ENCODE measurements around the gene FAM89B.

FAM89B gene

DNA sequence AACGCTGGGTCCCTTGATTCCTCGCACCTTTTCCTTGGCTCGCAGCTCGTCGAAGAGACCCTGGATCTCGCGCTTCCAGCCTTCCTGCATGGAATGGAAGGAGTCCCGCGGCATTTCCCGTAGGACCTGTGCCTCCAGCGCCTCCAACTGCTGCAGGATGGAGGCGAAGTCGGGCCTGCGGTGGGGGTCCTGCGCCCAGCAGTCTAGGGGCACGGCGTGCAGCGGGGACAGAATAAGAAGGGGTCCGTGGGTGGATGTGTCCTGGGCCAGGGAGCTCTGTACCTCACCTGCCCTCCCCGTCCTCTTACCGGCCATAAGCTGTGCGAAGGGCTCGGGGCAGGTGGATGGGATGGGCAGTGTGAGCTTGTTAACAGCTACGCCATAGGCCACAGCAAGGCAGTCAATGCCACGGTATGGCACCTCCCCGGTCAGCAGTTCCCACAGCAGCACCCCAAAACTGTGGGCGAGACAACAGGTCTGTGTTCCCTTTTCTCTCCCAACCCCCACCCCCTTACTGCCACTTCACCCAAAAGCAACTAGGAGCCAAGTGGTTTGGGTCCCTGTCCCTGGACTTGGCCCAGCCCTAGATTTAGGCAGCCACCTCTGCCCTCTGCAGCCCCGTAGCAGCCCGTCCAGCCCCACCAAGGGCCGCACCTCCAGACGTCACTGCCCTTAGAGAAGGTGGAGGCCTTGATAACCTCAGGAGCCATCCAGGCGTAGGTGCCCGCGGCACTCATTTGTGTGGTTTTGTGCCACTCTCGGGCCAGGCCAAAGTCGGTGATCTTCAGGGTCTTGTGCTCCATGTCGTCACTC is 35.5 kb downstream of the FAM89B start:
- no peak for DNase-seq (ENCODE audit: extremely low spot score)
- ChIA-PET CTCF (no interaction called here), POLR2A (no interaction called here)
- no peak for TF ChIP-seq SP1 (IDR thresholded peaks at IDR 0.05)
- no peak for TF ChIP-seq ZNF384 (IDR thresholded peaks at IDR 0.05)
- TF ChIP-seq SUZ12 (IDR thresholded peaks at IDR 0.05) = no peak
- TF ChIP-seq BHLHE40 (IDR thresholded peaks at IDR 0.05; ENCODE audit: borderline replicate concordance) = no peak
- no peak for TF ChIP-seq ELF4 (IDR thresholded peaks at IDR 0.05)
- TF ChIP-seq FOXM1 (IDR thresholded peaks at IDR 0.05; ENCODE audit: borderline replicate concordance) = no peak

DNA sequence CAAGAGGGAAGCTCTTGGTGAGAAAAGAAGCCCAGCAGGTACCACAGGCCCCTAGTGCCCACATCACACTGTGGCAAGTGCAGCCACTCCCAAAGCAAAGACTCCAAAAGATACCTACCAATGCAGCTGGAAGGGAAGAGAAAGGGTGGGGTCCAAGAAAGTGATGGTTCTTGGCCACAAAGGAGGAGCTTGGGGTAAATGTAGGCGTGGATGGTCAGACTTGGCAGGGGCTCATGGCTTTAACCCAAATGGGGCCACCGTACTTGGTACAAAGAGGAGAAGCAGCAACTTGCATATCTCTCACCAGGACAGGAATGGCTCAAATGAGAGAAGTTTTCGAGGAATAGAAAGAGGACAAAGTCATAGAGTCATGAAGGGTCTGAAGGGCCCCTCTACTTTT is 36.9 kb downstream of the FAM89B start:
- DNase-seq (ENCODE audit: extremely low spot score) = no peak
- no peak for TF ChIP-seq FOXA1 (IDR thresholded peaks at IDR 0.05)
- no peak for TF ChIP-seq BHLHE40 (IDR thresholded peaks at IDR 0.05; ENCODE audit: borderline replicate concordance)
- no peak for TF ChIP-seq HDGF (IDR thresholded peaks at IDR 0.05; ENCODE audit: borderline replicate concordance)
- TF ChIP-seq SP1 (IDR thresholded peaks at IDR 0.05) = no peak
- TF ChIP-seq FOXK2 (IDR thresholded peaks at IDR 0.05) = no peak
- no peak for TF ChIP-seq LEF1 (IDR thresholded peaks at IDR 0.05; ENCODE audit: borderline replicate concordance)
- CTCF ChIA-PET = no interaction called here
- POLR2A ChIA-PET = no interaction called here

DNA sequence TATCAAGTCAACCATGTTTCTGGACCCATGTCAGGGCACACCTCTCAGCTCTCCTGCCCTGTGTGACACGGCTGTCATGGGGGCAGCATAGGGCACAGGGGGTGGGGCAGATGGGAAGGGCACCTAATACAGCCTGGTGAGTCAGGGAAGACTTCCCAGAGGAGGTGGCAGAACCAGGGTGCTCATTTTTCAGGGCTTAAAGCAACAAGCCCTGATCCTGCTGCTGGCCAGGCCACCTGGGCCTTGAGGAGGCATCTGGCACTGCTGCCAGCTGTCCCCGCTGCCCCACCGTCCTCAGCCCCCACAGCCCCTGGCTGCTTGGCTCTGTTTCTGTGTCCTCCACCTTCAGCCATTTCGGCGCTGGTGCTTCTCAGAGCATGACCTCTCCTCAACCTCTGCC is 37.3 kb downstream of the FAM89B start:
- CTCF ChIA-PET = no interaction called here
- TF ChIP-seq SP1 (IDR thresholded peaks at IDR 0.05) = no peak
- no peak for DNase-seq (ENCODE audit: extremely low spot score)
- POLR2A ChIA-PET = no interaction called here

DNA sequence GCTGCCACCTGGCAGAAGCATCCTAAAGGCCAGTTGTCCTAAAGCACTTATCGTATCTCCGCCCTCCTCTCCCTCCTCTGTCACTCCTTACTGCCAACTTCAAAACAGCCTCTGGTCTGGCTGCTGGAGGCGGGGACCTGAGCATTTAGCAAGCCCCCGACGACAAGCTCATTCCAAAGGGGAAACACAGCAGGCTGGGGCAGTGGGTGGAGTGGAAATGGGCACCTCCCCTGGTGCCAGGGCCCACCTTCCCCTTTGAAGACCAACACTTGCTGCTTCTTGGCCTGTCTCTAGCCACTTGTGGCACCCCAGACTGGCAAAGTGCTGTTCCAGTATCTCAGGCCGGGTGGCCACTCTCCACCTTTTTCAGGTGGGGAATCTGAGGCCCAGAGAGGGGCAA is 38.1 kb downstream of the FAM89B start:
- POLR2A ChIA-PET = interaction anchor here (1.0 to 1.1 kb wide), 2 partner anchors 27 to 223 kb away, joined by 3 read pairs; partner anchors contain the start of genes FRMD8 and SIPA1
- no peak for TF ChIP-seq ZNF384 (IDR thresholded peaks at IDR 0.05)
- DNase-seq (ENCODE audit: extremely low spot score) = no peak
- CTCF ChIA-PET = no interaction called here

DNA sequence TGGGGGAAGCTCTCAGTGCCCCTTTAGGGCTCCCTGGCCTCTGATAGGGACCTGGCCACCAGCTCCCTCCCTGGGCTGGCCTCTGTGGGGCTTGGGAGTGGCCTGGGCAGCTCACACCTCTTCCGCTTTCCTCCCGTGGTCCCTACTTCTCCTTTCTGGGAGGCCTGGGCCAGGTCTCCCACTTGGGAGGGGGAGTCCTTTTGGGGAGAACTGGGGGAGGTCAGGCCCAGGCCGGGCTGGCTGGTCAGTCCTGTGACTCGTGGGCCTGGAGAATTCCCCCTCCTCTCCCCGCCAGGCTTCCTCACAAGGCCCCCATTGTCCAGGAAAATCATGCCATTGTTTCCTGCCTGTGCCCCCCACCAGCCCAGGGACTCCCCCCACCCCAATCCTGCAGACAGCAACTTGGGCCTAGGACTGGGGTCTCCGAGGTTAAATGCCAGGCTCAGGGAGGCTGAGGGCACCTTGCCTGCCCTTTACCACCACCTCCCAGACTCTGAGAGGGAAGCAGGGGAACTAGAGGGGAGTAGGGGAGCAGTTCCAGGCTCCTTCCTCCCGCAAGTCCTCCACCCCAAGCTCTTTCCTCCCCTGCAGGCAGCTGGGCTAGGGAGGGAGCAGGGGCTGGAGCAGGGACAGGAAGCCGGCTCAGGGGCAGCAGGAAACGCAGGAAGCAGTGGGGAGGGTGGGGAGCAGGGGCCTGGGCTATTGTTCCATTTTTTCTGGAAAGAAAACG is 38.9 kb downstream of the FAM89B start:
- TF ChIP-seq ZNF384 (IDR thresholded peaks at IDR 0.05) = no peak
- no peak for DNase-seq (ENCODE audit: extremely low spot score)
- CTCF ChIA-PET = no interaction called here
- POLR2A ChIA-PET = interaction anchor here (1.0 to 1.1 kb wide), 2 partner anchors 27 to 224 kb away, joined by 3 read pairs; partner anchors contain the start of genes FRMD8 and SIPA1

DNA sequence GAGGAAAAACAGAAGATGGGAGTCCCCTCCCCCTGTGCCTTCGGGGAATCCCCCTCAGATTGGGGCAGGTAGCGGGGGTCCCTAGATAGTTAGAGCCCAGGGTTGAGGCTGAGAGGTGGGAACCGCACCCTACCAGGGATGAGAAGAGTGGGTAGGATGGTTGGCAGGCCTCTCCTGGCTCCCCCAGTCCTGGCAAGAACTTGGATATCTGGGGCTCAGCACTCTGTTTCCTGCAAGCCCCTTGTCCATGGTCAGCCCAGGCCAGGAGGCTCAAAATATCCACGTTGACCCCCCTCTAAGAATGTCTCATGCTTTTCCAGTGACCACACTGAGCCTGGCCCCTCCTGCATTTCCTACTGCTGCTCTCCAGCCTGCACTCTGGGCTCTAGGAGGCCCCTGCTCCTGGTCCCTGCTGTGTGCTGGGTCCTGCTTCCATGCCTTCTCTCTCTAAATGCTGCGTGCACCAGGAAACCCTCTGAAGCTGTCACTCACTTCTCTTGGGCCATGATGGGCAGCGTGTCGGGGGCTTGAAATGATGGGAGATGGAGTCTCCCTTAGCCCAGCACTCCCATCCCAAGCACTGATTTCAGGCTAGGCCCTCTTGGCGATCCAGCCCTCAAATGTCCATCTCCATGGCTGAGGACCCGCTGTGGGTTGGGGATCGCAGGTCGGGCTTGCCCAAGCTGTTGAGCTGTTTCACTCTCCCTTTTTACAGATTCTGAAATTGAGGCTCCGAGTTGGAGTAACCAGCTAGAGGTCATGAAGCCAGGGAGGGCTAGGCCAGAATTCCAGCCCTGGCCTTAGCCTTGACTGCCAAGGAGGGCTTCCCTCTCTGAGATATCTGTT is 39.6 kb downstream of the FAM89B start:
- TF ChIP-seq FOXA1 (IDR thresholded peaks at IDR 0.05) = no peak
- TF ChIP-seq CTBP1 (IDR thresholded peaks at IDR 0.05; ENCODE audit: borderline replicate concordance) = no peak
- no peak for TF ChIP-seq BHLHE40 (IDR thresholded peaks at IDR 0.05; ENCODE audit: borderline replicate concordance)
- TF ChIP-seq L3MBTL2 (conservative IDR thresholded peaks at IDR 0.05) = no peak
- TF ChIP-seq ELF4 (IDR thresholded peaks at IDR 0.05) = no peak
- no peak for TF ChIP-seq LEF1 (IDR thresholded peaks at IDR 0.05; ENCODE audit: borderline replicate concordance)
- no peak for TF ChIP-seq NFRKB (IDR thresholded peaks at IDR 0.05)
- no peak for TF ChIP-seq FOXM1 (IDR thresholded peaks at IDR 0.05; ENCODE audit: borderline replicate concordance)
- TF ChIP-seq, protein P1, sequence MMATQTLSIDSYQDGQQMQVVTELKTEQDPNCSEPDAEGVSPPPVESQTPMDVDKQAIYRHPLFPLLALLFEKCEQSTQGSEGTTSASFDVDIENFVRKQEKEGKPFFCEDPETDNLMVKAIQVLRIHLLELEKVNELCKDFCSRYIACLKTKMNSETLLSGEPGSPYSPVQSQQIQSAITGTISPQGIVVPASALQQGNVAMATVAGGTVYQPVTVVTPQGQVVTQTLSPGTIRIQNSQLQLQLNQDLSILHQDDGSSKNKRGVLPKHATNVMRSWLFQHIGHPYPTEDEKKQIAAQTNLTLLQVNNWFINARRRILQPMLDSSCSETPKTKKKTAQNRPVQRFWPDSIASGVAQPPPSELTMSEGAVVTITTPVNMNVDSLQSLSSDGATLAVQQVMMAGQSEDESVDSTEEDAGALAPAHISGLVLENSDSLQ (IDR thresholded peaks at IDR 0.05) = no peak
- TF ChIP-seq ARNT (IDR thresholded peaks at IDR 0.05) = no peak
- TF ChIP-seq FOXK2 (IDR thresholded peaks at IDR 0.05) = no peak
- no peak for TF ChIP-seq SP1 (IDR thresholded peaks at IDR 0.05)
- TF ChIP-seq TARDBP (IDR thresholded peaks at IDR 0.05) = no peak
- no peak for TF ChIP-seq HDGF (IDR thresholded peaks at IDR 0.05; ENCODE audit: borderline replicate concordance)
- no peak for TF ChIP-seq SUZ12 (IDR thresholded peaks at IDR 0.05)
- CTCF ChIA-PET = interaction anchor here (0.8 kb wide), 1 partner anchor 19 kb away, joined by 3 read pairs; no protein-coding TSS in a partner anchor
- POLR2A ChIA-PET = interaction anchor here (0.8 to 1.5 kb wide), 4 partner anchors 7 to 134 kb away, joined by 3 read pairs; partner anchors contain the start of genes KCNK7 and ZNRD2
- no peak for DNase-seq (ENCODE audit: extremely low spot score)

DNA sequence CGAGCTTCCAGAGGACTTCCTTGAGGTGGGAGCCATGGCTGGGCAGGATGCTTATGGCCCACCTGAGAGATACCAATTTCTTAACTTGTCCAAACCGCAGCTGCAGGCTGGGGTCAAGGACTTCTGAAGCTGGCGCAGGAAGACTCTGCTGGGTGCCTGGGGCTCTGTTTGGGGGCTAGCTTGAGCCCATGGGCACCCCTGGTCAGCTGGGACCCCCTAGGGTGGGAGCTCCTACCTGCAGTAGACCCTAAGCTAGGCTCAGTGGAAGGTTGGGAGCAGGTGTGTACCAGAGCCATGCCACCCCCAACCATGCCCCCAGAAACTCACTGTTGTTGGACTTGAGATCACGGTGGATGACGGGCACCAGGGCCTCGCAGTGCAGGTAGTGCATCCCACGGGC is 40.4 kb downstream of the FAM89B start:
- no peak for DNase-seq (ENCODE audit: extremely low spot score)
- TF ChIP-seq TARDBP (IDR thresholded peaks at IDR 0.05) (no peak), FOXK2 (IDR thresholded peaks at IDR 0.05) (no peak), L3MBTL2 (conservative IDR thresholded peaks at IDR 0.05) (no peak), NFRKB (IDR thresholded peaks at IDR 0.05) (no peak), LEF1 (IDR thresholded peaks at IDR 0.05; ENCODE audit: borderline replicate concordance) (no peak)
- ChIA-PET CTCF (interaction anchor here (0.8 kb wide), 1 partner anchor 19 kb away, joined by 3 read pairs; no protein-coding TSS in a partner anchor), POLR2A (interaction anchor here (0.8 to 1.5 kb wide), 5 partner anchors 8 to 134 kb away, joined by 3 to 5 read pairs (median 3); partner anchors contain the start of genes EHBP1L1, KCNK7 and ZNRD2)
